B cell (primary cell): ENCODE data around the gene ASB18.

Experiments used
- EZH2 ChIP-seq: IDR thresholded peaks from 2 replicates; pipeline ENCODE4 v1.6.1; 2012; ENCODE audit warnings: borderline replicate concordance, low read depth, mild to moderate bottlenecking, moderate library complexity, low read length; ENCODE audit not compliant: insufficient read depth, poor library complexity, severe bottlenecking
- TF ChIP-seq, protein P1 (sequence below): fragments of 200-600 bp; IDR thresholded peaks from one replicate; pipeline ENCODE4 v1.8.0; 2022; ENCODE audit warnings: antibody characterized with exemption, mild to moderate bottlenecking

DNA sequence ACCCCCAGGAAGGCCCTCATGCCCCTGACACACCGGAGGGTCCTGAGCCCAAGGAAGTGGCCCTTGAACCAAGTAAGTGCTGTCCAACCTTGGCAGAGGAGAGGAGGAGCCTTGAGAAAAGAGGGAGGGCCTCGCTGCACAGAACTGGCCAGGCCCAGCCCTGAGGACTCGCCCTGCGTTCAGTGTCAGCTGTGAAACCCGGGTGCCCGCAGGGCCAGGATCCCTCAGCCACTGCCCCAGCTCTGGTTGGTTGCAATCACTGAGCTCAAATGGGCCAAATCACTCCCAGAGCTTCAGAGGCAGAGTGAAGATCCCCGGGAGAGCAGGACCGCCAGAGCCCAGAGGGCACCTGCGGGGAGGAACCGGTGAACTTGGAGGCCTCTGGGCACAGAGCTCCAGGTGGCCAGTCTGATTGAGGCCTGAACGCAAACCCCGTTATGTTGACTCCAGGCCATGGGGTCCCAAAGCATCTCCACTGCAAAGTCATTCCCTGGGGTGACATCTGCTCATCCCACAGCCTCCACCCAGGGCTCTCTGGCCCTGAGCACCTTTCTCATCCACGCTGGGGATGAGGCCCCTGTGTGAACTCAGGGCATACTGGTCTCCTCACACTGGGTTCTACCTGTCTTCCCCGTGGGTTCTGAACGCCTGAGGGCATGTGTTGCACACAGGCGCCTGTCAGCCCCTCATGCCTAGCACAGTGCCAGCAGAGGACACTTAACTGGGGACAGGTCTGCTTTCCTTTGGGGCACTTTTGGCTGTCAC lies 107.9 kb downstream of the ASB18 start:
- TF ChIP-seq, protein P1, sequence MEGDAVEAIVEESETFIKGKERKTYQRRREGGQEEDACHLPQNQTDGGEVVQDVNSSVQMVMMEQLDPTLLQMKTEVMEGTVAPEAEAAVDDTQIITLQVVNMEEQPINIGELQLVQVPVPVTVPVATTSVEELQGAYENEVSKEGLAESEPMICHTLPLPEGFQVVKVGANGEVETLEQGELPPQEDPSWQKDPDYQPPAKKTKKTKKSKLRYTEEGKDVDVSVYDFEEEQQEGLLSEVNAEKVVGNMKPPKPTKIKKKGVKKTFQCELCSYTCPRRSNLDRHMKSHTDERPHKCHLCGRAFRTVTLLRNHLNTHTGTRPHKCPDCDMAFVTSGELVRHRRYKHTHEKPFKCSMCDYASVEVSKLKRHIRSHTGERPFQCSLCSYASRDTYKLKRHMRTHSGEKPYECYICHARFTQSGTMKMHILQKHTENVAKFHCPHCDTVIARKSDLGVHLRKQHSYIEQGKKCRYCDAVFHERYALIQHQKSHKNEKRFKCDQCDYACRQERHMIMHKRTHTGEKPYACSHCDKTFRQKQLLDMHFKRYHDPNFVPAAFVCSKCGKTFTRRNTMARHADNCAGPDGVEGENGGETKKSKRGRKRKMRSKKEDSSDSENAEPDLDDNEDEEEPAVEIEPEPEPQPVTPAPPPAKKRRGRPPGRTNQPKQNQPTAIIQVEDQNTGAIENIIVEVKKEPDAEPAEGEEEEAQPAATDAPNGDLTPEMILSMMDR, result no peak
- no peak for TF ChIP-seq EZH2
